ENCODE results near the gene SEL1L3.

The SEL1L3 gene

GRCh38 chr4:25783943-25784342 is 78.8 kb downstream of the SEL1L3 start:
- DNase-seq: no peak

GRCh38 chr4:25783126-25783525 is 79.7 kb downstream of the SEL1L3 start:
- DNase-seq: no peak

GRCh38 chr4:25782482-25782881 is 80.3 kb downstream of the SEL1L3 start:
- DNase-seq: no peak

DNA sequence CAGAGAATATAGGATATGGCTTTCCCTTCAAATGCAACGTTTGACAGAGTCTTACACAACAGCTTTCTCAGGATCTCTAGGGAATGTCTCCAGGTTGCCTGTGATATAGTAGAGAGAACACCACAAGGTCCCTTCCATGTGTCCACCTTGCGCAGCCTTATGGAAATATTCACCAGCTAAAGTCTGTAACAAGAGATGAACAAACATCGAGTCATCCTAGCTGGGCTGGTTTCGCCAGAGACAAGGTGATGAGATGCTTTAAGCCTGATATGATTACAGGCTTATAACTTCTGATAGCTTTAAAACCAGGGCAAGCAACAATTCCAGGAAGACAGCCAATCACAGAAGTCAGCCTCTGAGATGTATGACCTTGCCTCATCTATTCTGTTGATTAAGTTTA is 83.8 kb downstream of the SEL1L3 start:
- no peak for DNase-seq

GRCh38 chr4:25776795-25777194 is 86.0 kb downstream of the SEL1L3 start:
- DNase-seq: no peak

GRCh38 chr4:25775166-25775565 is 87.6 kb downstream of the SEL1L3 start:
- DNase-seq: no peak

- DNase-seq: no peak
Measured at GRCh38 chr4:25773358-25773757, 89.4 kb downstream of the SEL1L3 start.

DNA sequence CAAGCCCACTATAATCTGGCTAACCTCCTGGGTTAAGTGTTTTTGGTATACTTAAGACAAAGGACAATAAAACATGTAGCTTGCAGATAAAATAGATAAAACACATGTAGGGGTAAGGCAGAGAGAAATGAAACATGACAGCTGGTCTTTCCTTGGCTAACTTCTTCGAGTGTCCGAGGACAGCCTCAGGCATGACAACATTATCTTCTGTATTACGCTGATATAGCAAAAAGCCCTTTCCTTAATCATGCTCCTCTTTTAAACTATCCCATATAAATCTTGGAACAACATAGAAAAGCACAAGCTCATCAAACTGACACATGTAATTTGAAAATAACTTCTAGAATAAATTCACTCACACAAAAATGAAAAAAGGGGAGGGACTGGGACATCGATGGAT is 91.1 kb downstream of the SEL1L3 start:
- DNase-seq: no peak

DNA sequence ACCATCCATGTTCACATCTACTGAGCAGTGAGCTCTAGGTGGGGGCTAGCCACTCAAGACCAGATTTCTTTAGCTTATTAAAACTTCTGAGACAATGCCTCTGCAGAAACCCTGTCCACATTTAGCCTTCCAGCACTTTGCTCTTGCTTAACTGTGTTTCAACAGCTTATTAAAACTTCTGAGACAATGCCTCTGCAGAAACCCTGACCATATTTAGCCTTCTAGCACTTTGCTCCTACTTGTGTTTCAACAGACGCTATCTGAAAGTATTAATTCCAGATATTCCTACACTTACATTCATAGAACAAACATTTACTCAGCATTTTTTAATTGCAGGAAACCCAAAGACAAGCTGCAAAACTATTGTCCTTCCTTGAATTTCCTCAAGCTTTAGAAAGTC is 91.9 kb downstream of the SEL1L3 start:
- DNase-seq: no peak

DNA sequence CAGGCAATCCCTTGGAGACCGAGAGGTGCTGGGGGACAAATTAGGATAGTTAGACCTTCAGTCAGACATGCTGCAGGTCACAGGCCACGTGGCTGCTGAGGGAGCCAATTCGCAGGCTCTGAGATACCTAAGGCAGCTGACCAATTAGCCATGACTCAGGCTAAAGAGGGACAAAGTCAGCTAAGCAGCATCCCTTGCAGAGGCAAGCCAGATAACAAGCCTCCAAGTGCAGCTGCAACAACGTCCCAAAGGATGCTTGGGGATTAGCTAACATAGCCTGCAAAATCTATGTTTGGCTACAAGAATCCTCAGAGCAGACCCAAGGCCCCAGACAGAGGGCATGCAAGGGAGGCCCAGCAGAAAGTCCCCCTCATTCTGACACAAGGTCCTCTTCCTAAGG is 93.5 kb downstream of the SEL1L3 start:
- DNase-seq: no peak

GRCh38 chr4:25767877-25768725 is 94.7 kb downstream of the SEL1L3 start:
- DNase-seq: no peak

DNA sequence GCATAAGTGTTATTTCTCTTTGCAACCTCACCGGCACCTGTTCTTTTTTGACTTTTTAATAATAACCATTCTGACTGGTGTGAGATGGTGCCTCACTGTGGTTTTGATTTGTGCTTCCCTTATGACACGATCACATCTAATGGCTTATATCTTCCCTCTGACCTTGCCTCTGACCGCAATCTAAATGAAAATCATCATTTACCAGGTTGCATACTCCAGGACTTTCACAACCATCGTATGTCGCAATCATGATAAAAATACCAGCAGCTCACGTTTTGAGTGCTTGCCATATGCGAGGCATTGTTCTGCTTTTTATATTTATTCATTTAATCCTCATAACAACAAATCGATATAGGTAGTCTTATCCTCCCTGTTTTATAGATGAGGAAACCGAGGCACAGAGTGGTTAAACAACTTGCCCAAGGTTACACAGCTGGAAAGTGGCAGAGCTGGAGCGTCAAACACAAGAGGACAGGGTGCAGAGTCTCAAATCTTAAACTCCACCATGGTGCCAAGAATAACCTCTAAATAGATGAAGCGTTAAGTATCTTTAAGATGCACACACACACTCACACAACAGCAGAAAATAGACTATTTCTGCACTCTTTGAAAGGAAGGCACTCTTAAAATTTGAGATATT is 102.2 kb downstream of the SEL1L3 start:
- no peak for DNase-seq

DNA sequence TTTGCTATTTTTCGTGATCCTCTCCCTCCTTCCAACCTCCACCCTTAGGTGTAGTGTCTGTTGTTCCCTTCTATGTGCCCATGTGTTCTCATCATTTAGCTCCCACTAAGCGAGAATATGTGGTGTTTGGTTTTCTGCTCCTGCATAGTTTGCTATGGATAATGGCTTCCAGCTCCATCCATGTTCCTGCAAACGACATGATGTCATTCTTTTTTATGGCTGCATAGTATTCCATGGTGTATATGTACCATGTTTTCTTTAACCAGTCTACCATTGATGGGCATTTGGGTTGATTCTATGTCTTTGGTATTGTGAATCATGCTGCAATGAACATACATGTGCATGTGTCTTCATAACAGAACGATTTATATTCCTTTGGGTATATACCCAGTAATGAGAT is 102.7 kb downstream of the SEL1L3 start:
- DNase-seq: no peak

DNA sequence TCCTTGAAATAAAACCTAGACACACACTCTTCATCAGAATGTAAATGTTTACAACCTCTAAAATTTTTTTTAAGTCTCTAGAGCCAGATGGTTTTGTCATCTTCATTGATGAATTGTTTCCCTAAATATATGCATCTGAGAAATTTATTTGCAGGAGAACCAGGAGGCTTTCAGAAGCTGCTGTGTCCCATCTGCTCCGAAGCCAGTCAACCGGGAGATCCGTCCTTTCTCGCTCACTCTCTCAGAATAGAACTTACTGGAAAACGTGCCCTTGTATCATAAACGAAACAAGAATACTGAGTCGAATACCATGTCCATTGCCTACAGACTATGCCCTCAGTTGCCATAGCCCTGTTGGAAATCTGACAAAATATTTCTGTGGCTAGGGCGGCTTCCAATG is 103.7 kb downstream of the SEL1L3 start:
- no peak for DNase-seq

DNA sequence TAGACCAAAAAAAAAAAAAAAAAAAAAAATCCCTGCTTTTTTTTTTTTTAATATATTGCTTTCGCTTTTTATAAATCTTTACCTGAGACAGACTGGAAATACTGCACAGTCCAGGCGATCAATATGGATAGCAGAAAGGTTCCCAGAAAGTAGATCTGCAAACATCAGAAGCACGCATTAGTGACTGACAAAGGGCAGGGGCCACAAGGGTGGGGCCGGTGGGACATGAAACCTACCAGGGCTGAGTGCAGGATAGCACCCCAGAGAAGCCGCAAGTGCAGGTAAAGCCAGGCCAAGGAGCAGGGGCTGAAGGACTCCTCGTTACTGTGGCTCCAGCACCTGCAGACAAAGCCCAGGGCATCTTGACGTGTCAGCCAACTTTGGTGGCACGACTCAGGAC is 105.3 kb downstream of the SEL1L3 start:
- no peak for DNase-seq

DNA sequence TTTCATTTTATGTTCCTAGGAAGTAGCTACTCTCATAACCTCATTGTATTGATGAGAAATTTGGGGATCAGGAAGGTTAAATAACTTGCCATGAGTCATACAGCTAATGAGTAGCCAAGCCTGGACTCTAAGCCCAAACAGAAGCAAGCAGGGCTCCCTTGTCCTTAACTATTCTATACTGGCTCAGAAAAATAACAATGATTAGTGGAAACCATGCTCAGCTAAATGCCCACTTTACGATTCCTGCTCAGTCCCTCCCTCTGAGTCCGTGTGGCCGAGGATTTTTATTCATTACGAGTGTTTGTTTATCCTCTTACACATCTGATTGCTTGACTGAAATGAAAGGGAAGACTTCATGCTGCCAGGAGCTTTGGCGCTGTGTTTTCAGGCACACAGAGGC is 106.3 kb downstream of the SEL1L3 start:
- DNase-seq: no peak

DNA sequence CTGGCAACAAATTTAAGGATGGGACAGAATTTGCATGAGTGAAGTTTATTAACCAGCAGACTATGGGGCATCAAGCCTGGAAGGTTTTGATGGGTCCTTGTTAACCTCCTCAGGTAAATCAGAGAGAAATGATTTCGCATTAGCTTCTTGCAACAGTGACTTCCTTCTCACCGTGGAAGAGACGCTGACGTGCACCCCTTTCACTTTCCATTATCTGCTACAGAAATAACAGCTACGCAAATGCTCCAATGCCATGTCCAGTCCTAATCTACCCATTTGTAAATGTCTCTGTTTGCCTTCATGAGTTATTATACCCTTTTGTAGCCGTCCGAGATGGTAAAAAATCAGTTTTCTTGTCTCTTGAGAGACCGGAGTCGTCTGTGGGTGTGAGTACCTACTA is 106.9 kb downstream of the SEL1L3 start:
- DNase-seq: no peak

DNA sequence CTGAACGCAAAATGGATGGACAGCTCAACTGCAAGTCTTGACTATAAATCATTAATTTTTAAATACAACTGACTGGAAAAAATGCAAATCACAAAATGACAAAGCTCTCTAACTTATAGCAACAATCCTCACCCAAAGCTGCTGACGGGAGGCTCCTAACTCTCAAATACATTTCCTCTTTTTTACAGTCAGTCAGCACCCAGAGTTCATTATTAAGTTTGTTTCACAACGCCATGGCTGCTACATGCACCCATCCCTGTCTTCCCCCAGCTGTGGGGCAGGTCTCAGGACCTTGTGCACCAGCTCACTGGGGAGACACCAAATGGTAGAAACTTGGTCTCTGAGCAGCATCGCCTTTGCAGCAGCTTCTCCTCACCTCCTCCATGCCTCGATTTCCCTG is 109.5 kb downstream of the SEL1L3 start:
- no peak for DNase-seq

GRCh38 chr4:25750874-25751273 is 111.9 kb downstream of the SEL1L3 start:
- DNase-seq: no peak

DNA sequence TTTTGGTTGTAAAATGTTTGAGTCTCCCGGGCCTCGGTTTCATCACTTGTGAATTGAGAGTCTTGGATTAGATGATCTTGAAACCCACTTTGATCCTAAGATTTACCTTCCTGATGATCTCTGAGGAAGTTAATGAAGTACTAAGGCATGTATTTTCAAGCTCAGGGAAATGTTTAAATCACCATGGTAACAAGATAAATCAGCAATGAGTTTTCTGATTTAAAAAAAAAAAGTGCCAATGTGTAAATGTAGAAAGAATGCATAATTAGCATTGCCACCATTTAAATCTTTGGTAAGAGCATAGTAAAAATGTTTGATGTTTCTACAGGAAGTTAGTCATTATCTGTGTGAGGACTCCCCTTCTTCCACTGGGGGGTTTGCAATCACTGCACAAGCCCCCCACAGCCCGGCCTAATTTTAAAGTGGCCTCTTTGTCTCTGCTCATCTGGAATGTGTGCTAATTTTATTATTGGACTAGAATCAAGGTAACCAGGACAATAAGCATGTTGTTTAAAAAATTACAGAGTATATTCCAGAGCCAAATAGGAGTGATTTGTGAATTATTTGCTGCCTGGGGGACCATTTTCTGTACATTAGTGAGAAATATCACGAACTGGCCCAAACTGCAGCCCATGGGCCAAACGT is 113.5 kb downstream of the SEL1L3 start:
- DNase-seq: no peak

GRCh38 chr4:25743971-25744370 is 118.8 kb downstream of the SEL1L3 start:
- no peak for DNase-seq

GRCh38 chr4:25729564-25729963 is 133.2 kb downstream of the SEL1L3 start:
- no peak for DNase-seq

- DNase-seq: no peak
Measured at GRCh38 chr4:25728886-25729285, 133.9 kb downstream of the SEL1L3 start.

Measured in activated CD4-positive, CD25-positive, alpha-beta regulatory T cell treated with anti-CD3 and anti-CD28 coated beads, Interleukin-2, amount 50 U/mL, for 72 hours (primary cell).